ENCODE results near the gene TTC3. TPM values are rescaled to one million over a fixed set of nuclear protein-coding genes. Genes with fewer than 3 reads are reported as not detected.

Gene TTC3
- total and polyA plus RNA-seq, 2 of the 13 experiments (the other 11 are each of a cell fraction or from before 2014, with no cell fraction given): 55.7 to 108 TPM

DNA sequence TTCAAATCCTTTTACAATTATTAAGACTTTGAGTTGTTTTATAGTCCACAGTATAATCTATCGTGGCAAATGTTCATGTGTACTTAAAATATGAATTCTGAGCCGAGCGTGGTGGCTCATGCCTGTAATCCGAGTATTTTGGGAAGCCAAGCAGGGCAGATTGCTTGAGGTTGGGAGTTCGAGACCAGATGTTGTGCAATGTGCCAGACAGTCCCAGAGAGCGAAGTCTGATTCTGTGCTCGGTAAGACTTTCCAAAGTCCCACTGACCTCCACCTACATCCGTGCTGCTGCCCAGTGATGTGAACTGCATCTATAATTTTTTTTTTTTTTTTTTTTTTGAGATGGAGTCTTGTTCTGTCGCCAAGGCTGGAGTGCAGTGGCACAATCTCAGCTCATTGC lies 141.9 kb downstream of the TTC3 start:
- H4K20me1 ChIP-seq (ENCODE audit: insufficient read depth, low read length): no peaks in the 10 kb centered on the region
- H3K27me3 ChIP-seq (ENCODE audit: control insufficient read depth in 1 of 2, insufficient read depth in 2 of 2, low read length in 2 of 2): no peaks in the 10 kb centered on the region
- no peak overlapping the region for H3K4me2 ChIP-seq (ENCODE audit: low read depth, low read length)
- FAIRE-seq (no peak), ATAC-seq (peak; percentile 41; the same call in 1 of the 3 replicates), DNase-seq (ENCODE audit: low spot score) (no peak)
- no peak overlapping the region for H2AFZ ChIP-seq (ENCODE audit: low read length)
- no peaks in the 10 kb centered on the region for H3K79me2 ChIP-seq (ENCODE audit: insufficient read depth, low read length)
- WGBS (ENCODE audit: low lambda C conversion rate): 62% methylated on average over 9 of the region's 9 CpGs
- BruUV-seq (replicated peaks): no TSS peak
- in situ Hi-C loops (cut with HindIII; ENCODE audit: extremely low pct_ligation_motif_present, low pct_unique_long_range_greater_than_20kb): no loop called here
- ChIA-PET CTCF (ENCODE audit: low intra/inter-chr PET ratio, low total read pairs) (no interaction called here), POLR2A (no interaction called here)
- H3K9ac ChIP-seq (ENCODE audit: insufficient read depth, low read depth, low read length): no peak overlapping the region
- H3K9me3 ChIP-seq (ENCODE audit: low read length): no peaks in the 10 kb centered on the region
- TF ChIP-seq CEBPG (CRISPR knock-in tag; IDR thresholded peaks at IDR 0.05) (peak; percentile 61), XBP1 (CRISPR knock-in tag; IDR thresholded peaks at IDR 0.05) (no peak), PHF20 (CRISPR knock-in tag; IDR thresholded peaks at IDR 0.05) (no peak), HNF4A (CRISPR knock-in tag; IDR thresholded peaks at IDR 0.05) (0 out of 2 replicates have a peak, but pooled peaks have one; percentile 35), ZNF350 (CRISPR knock-in tag; IDR thresholded peaks at IDR 0.05; ENCODE audit: borderline replicate concordance, low read depth) (no peak), CEBPB (IDR thresholded peaks at IDR 0.05; ENCODE audit: borderline replicate concordance, low read depth, low read length) (peak; percentile 82), ZNF709 (CRISPR knock-in tag; IDR thresholded peaks at IDR 0.05) (no peak)
- peaks cover 14% of the 10 kb centered on the region for H3K4me1 ChIP-seq (ENCODE audit: insufficient read depth, low read length)
- no peak overlapping the region for H3K27ac ChIP-seq (ENCODE audit: extremely low read length, insufficient read depth, low read length)
- no peak overlapping the region for H3K4me3 ChIP-seq (replicated peaks in 1 of 3; ENCODE audit: insufficient read depth in 1 of 3, low read depth in 2 of 3, low read length in 3 of 3)
- no peaks in the 10 kb centered on the region for H3K36me3 ChIP-seq (replicated peaks in 1 of 2; ENCODE audit: control insufficient read depth in 1 of 2, insufficient read depth in 2 of 2, low read length in 2 of 2)
- intact Hi-C loops (cut with micrococcal nuclease; ENCODE audit: unreplicated experiment): no loop called here

DNA sequence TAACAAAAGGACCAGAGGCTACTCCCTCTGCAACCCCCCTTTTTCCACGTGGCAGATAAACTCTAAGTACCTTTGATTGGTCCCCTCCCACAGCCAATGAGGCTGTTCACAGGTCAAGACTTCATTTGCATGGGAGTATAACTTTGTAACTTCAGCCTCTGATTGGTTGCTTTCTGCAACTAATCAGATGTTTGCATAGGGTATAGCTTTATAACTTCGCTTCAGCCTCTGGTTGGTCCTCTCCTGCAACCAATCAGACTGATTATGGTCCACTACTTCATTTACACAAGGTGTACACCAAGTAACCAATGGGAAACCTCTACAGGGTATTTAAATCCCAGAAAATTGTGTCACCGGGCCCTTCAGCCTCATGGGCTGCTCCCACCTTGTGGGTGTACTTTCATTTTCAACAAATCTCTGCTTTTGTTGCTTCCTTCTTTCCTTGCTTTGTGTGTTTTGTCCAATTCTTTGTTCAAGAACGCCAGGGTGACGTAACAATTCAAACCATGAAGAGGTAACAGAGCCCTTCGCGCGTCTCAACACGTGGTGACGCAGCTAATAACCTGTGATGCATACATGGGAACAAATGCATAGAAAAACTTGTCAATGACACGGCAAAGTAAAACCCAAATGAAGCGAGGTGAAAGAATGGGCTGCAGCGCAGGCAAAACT lies 146.8 kb downstream of the TTC3 start:
- Histone ChIP-seq H3K27ac (ENCODE audit: extremely low read length, insufficient read depth, low read length) (peak overlapping the region; percentile 74), H3K27me3 (ENCODE audit: control insufficient read depth in 1 of 2, insufficient read depth in 2 of 2, low read length in 2 of 2) (no peaks in the 10 kb centered on the region), H3K4me2 (ENCODE audit: low read depth, low read length) (peak overlapping the region; percentile 90), H3K9me3 (ENCODE audit: low read length) (no peaks in the 10 kb centered on the region), H3K4me3 (replicated peaks in 1 of 3; ENCODE audit: insufficient read depth in 1 of 3, low read depth in 2 of 3, low read length in 3 of 3) (peak overlapping the region; percentile 66 to 78 (median 67); a peak in 5 of 6 replicates), H2AFZ (ENCODE audit: low read length) (no peak overlapping the region), H3K4me1 (ENCODE audit: insufficient read depth, low read length) (peaks cover 26% of the 10 kb centered on the region), H4K20me1 (ENCODE audit: insufficient read depth, low read length) (no peaks in the 10 kb centered on the region), H3K9ac (ENCODE audit: insufficient read depth, low read depth, low read length) (peak overlapping the region; percentile 77), H3K36me3 (replicated peaks in 1 of 2; ENCODE audit: control insufficient read depth in 1 of 2, insufficient read depth in 2 of 2, low read length in 2 of 2) (peaks cover 2 to 8% of the 10 kb centered on the region in 2 experiments; a peak in 2 of 5 replicates), H3K79me2 (ENCODE audit: insufficient read depth, low read length) (peaks cover 20% of the 10 kb centered on the region)
- whole genome bisulfite sequencing (ENCODE audit: low lambda C conversion rate): 60% methylated on average over 13 of the region's 13 CpGs
- no TSS peak for BruUV-seq (replicated peaks)
- ATAC-seq (no peak), DNase-seq (ENCODE audit: low spot score) (no peak), FAIRE-seq (peak; percentile 26)
- in situ Hi-C loops (cut with HindIII; ENCODE audit: extremely low pct_ligation_motif_present, low pct_unique_long_range_greater_than_20kb): no loop called here
- intact Hi-C loops (cut with micrococcal nuclease; ENCODE audit: unreplicated experiment): loop anchor here (2.0 to 5.0 kb wide), 3 partner anchors 13 to 147 kb away; partner anchors contain the start of gene DYRK1A
- POLR2A ChIA-PET: interaction anchor here (1.0 to 2.2 kb wide), 6 partner anchors 10 to 345 kb away, joined by 3 to 17 read pairs (median 5); partner anchors contain the start of genes DYRK1A and VPS26C
- CTCF ChIA-PET (ENCODE audit: low intra/inter-chr PET ratio, low total read pairs): no interaction called here
- TF ChIP-seq NFYB (CRISPR knock-in tag; IDR thresholded peaks at IDR 0.05) (peak; percentile 41; the same call in 1 of the 2 replicates), ZNF747 (CRISPR knock-in tag; IDR thresholded peaks at IDR 0.05; ENCODE audit: borderline replicate concordance) (no peak), CREB1 (IDR thresholded peaks at IDR 0.05) (peak; percentile 76; the same call in 1 of the 2 replicates), CREB1 (CRISPR knock-in tag; IDR thresholded peaks at IDR 0.05) (no peak), MBNL3 (CRISPR knock-in tag; conservative IDR thresholded peaks at IDR 0.05) (no peak), CEBPB (IDR thresholded peaks at IDR 0.05; ENCODE audit: borderline replicate concordance, low read depth, low read length) (peak; percentile 19; the same call in 1 of the 2 replicates), NKX3-1 (CRISPR knock-in tag; IDR thresholded peaks at IDR 0.05) (no peak)
- TF ChIP-seq, protein P1, sequence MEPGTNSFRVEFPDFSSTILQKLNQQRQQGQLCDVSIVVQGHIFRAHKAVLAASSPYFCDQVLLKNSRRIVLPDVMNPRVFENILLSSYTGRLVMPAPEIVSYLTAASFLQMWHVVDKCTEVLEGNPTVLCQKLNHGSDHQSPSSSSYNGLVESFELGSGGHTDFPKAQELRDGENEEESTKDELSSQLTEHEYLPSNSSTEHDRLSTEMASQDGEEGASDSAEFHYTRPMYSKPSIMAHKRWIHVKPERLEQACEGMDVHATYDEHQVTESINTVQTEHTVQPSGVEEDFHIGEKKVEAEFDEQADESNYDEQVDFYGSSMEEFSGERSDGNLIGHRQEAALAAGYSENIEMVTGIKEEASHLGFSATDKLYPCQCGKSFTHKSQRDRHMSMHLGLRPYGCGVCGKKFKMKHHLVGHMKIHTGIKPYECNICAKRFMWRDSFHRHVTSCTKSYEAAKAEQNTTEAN (CRISPR knock-in tag; conservative IDR thresholded peaks at IDR 0.05): no peak

Data from HepG2 (cell line).